CD4-positive, alpha-beta T cell (primary cell): Measurements from ENCODE around the gene NMNAT2. TPM values are rescaled to one million over a fixed set of nuclear protein-coding genes. Genes with fewer than 3 reads are reported as not detected.

Experiments used
- ATAC-seq: fragments of 200-7000 bp; cut with Tn5 transposase; one replicate; pipeline ENCODE4 v1.10.0; 2022; ENCODE audit warnings: mild to moderate bottlenecking; ENCODE audit not compliant: poor library complexity
- CTCF ChIA-PET: fragments of 350-600 bp; sonication (Branson Sonifier 250); formaldehyde crosslinking; loops from one replicate; lab custom pipeline; 2021; ENCODE audit warnings: antibody characterized with exemption, inconsistent platforms; lab: Charles Lee
- POLR2A ChIA-PET: fragments of 350-600 bp; sonication (Branson Sonifier 250); formaldehyde crosslinking; loops from one replicate; lab custom pipeline; 2021; ENCODE audit warnings: antibody characterized with exemption, inconsistent platforms; lab: Charles Lee
- DNase-seq, 14 experiments: peaks; one replicate each; pipeline ENCODE4 v3.0.0-alpha.2; 2013 to 2020; ENCODE audit warnings: mixed read lengths in 2 of 14
- H3K27ac ChIP-seq, 2 donors: one replicate each; pipeline versions ENCODE4 v1.5.1 to v1.7.0; 2013; ENCODE audit warnings: low read length in 2 of 2, low read depth in 1 of 2, mild to moderate bottlenecking in 1 of 2
- H3K27me3 ChIP-seq, 2 experiments: 1 replicate in 1 of 2; 2 replicates in 1 of 2; pipeline versions ENCODE4 v1.6.1 to v1.7.0; 2013; ENCODE audit warnings: low read length in 2 of 2, control low read depth in 1 of 2, mild to moderate bottlenecking in 1 of 2, moderate library complexity in 1 of 2; ENCODE audit not compliant: insufficient read depth in 2 of 2, control insufficient read depth in 1 of 2
- H3K36me3 ChIP-seq: one replicate; pipeline ENCODE4 v1.6.1; 2013; ENCODE audit warnings: low read length, control low read depth; ENCODE audit not compliant: insufficient read depth
- H3K4me1 ChIP-seq: one replicate; pipeline ENCODE4 v1.6.1; 2013; ENCODE audit warnings: low read length, control low read depth; ENCODE audit not compliant: insufficient read depth
- H3K4me3 ChIP-seq: one replicate; pipeline ENCODE4 v1.5.1; 2013; ENCODE audit warnings: mild to moderate bottlenecking, low read length, moderate library complexity
- H3K9me3 ChIP-seq, 2 experiments: 1 replicate in 1 of 2; 2 replicates in 1 of 2; pipeline versions ENCODE4 v1.6.1 to v1.7.0; 2013; ENCODE audit warnings: low read length in 2 of 2, mild to moderate bottlenecking in 2 of 2, control low read depth in 1 of 2, moderate library complexity in 1 of 2; ENCODE audit not compliant: control insufficient read depth in 1 of 2, insufficient read depth in 1 of 2
- H3K27ac Mint-ChIP-seq: one replicate; pipeline ENCODE4 v1.8.0; 2020; ENCODE audit warnings: mixed read lengths
- H3K27me3 Mint-ChIP-seq: one replicate; pipeline ENCODE4 v1.8.0; 2021; ENCODE audit warnings: mixed read lengths
- H3K36me3 Mint-ChIP-seq: one replicate; pipeline ENCODE4 v1.8.0; 2021; ENCODE audit warnings: low read depth, mixed read lengths
- H3K4me1 Mint-ChIP-seq: one replicate; pipeline ENCODE4 v1.8.0; 2021; ENCODE audit warnings: low read depth, mixed read lengths
- H3K4me3 Mint-ChIP-seq: one replicate; pipeline ENCODE4 v1.8.0; 2020; ENCODE audit warnings: mild to moderate bottlenecking, mixed read lengths
- H3K9me3 Mint-ChIP-seq: one replicate; pipeline ENCODE4 v1.8.0; 2020; ENCODE audit warnings: mixed read lengths
- intact Hi-C, 2 experiments: fragments of 100-400 bp; cut with DNase I in 1 of 2; cut with micrococcal nuclease in 1 of 2; formaldehyde crosslinking; loops; one replicate each; pipeline versions ENCODE4 v1.15.1 to v1.9.0; 2023 to 2025; cut with DNase I, micrococcal nuclease
- total RNA-seq, 174 experiments: library from RNA in 2 of 174; stranded (reverse) in 2 of 174; gene quantifications; one replicate each; pipeline ENCODE4 v1.2.3 and lab custom pipeline; 2021 to 2026
- TF ChIP-seq, protein P1 (sequence below): fragments of 200-600 bp; IDR thresholded peaks from one replicate; pipeline ENCODE4 v1.8.0; 2022; ENCODE audit warnings: antibody characterized with exemption, mild to moderate bottlenecking

NMNAT2 gene
- total RNA-seq, 2 experiments from 2014 or later = not detected

DNA sequence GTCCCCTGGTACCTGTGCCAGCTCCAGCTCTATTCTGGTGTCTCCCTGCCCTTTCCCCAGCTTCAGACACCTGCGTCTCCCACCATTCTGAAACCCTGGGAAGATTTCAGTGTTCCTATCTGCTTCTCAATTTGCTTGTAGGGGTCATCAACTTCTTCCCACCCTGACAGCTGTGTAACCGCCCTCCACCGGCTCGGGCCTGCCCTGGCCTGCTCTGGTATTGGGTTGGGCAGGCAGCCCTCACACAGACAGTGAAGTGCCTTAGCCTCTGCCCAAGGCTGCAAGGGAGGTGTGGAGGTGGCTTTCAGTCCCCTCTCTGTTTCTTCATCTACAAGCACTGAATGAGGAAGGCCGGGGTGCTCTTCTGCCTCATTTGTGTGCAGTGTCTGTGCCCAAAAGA is 134.9 kb downstream of the NMNAT2 start:
- Histone ChIP-seq H3K4me3 (no peak overlapping the region), H3K9me3 (no peaks in the 10 kb centered on the region), H3K36me3 (no peaks in the 10 kb centered on the region), H3K27ac (no peak overlapping the region), H3K27me3 (peaks cover 0 to 2% of the 10 kb centered on the region in 2 experiments), H3K4me1 (peaks cover 4% of the 10 kb centered on the region)
- H3K36me3 Mint-ChIP-seq = no peaks in the 10 kb centered on the region
- CTCF ChIA-PET = no interaction called here
- DNase-seq (no peak), ATAC-seq (no peak)
- H3K9me3 Mint-ChIP-seq = no peaks in the 10 kb centered on the region
- H3K4me1 Mint-ChIP-seq = no peaks in the 10 kb centered on the region
- POLR2A ChIA-PET = no interaction called here
- H3K27me3 Mint-ChIP-seq = peaks cover 16% of the 10 kb centered on the region
- H3K27ac Mint-ChIP-seq = no peak overlapping the region
- intact Hi-C loops = loop anchor here in 1 of 2 experiments (2.0 to 5.0 kb wide), 3 partner anchors 264 to 634 kb away; no protein-coding TSS in a partner anchor
- no peak overlapping the region for H3K4me3 Mint-ChIP-seq
- TF ChIP-seq, protein P1, sequence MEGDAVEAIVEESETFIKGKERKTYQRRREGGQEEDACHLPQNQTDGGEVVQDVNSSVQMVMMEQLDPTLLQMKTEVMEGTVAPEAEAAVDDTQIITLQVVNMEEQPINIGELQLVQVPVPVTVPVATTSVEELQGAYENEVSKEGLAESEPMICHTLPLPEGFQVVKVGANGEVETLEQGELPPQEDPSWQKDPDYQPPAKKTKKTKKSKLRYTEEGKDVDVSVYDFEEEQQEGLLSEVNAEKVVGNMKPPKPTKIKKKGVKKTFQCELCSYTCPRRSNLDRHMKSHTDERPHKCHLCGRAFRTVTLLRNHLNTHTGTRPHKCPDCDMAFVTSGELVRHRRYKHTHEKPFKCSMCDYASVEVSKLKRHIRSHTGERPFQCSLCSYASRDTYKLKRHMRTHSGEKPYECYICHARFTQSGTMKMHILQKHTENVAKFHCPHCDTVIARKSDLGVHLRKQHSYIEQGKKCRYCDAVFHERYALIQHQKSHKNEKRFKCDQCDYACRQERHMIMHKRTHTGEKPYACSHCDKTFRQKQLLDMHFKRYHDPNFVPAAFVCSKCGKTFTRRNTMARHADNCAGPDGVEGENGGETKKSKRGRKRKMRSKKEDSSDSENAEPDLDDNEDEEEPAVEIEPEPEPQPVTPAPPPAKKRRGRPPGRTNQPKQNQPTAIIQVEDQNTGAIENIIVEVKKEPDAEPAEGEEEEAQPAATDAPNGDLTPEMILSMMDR = no peak

- intact Hi-C loops = loop anchor here in 1 of 2 experiments (2.0 to 5.0 kb wide), 3 partner anchors 265 to 635 kb away; no protein-coding TSS in a partner anchor
- no peak for ATAC-seq
- TF ChIP-seq, protein P1 = no peak
These were observed 135.9 kb downstream of the NMNAT2 start for GRCh38 chr1:183282101-183282855.

DNA sequence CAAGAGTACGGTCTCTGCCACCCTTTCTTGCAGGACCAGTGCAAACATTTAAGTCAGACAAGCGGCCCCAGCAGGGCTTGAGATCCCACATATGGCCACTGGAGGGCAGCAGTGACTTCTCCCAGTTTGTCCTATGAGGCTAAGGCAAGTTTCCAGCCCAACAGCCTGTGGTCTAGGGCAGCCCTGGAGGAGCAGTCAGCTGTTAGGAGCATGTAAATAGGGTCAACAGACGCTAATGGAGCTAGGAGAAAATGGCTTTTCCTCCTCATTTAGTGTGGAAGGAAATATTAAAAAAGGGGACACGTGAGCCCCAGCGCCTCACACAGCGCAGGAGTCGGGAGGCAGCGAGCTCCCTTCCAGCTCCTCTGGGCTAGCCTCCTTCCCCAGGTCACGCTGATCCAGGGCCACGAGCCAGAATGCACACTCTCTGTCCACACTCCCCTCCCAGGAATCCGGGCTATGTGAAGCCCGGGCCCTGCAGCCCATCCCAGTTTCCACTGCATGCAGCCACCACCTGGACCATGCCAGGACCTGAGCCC is 136.6 kb downstream of the NMNAT2 start:
- H3K9me3 ChIP-seq = no peaks in the 10 kb centered on the region
- Mint-ChIP-seq H3K4me3 (no peak overlapping the region), H3K27me3 (peaks cover 16% of the 10 kb centered on the region), H3K9me3 (no peaks in the 10 kb centered on the region), H3K4me1 (no peaks in the 10 kb centered on the region), H3K36me3 (no peaks in the 10 kb centered on the region), H3K27ac (no peak overlapping the region)
- H3K27me3 ChIP-seq = no peaks in the 10 kb centered on the region
- H3K27ac ChIP-seq = no peak overlapping the region
- ChIA-PET POLR2A (no interaction called here), CTCF (no interaction called here)
- TF ChIP-seq, protein P1 = peak; percentile 80
- H3K4me3 ChIP-seq = no peak overlapping the region
- H3K4me1 ChIP-seq = peaks cover 5% of the 10 kb centered on the region
- intact Hi-C loops = loop anchor here (1.0 to 5.0 kb wide), 7 partner anchors 262 to 636 kb away; no protein-coding TSS in a partner anchor
- no peaks in the 10 kb centered on the region for H3K36me3 ChIP-seq
- peak; percentile 41 to 76 (median 58) for DNase-seq
- peak; percentile 71 for ATAC-seq

More at GRCh38 chr1:183282101-183282855, 135.9 kb downstream of the NMNAT2 start:
- peaks cover 5% of the 10 kb centered on the region for H3K4me1 ChIP-seq
- peaks cover 0 to 2% of the 10 kb centered on the region in 2 experiments for H3K27me3 ChIP-seq
- Mint-ChIP-seq H3K36me3 (no peaks in the 10 kb centered on the region), H3K4me3 (no peak overlapping the region), H3K27ac (no peak overlapping the region), H3K9me3 (no peaks in the 10 kb centered on the region), H3K27me3 (peaks cover 16% of the 10 kb centered on the region), H3K4me1 (no peaks in the 10 kb centered on the region)
- no peak overlapping the region for H3K4me3 ChIP-seq
- ChIA-PET POLR2A (no interaction called here), CTCF (no interaction called here)
- DNase-seq = no peak
- no peak overlapping the region for H3K27ac ChIP-seq
- H3K9me3 ChIP-seq = no peaks in the 10 kb centered on the region
- H3K36me3 ChIP-seq = no peaks in the 10 kb centered on the region
